Gastrocnemius medialis (tissue), 4 donors: ENCODE measurements around the gene HOXA9.

Experiments used
- CTCF ChIP-seq, 5 experiments: fragments of 450-650 bp in 3 of 5; fragments of 200-600 bp in 2 of 5; sonication (generic) in 2 of 5; IDR thresholded peaks in 4 of 5; conservative IDR thresholded peaks in 1 of 5; 1 replicate in 4 of 5; 2 replicates in 1 of 5; pipeline ENCODE4 v1.5.1; 2016 to 2019; ENCODE audit warnings: antibody characterized with exemption in 5 of 5, mild to moderate bottlenecking in 3 of 5, moderate library complexity in 3 of 5
- POLR2A ChIP-seq, 2 donors: fragments of 450-650 bp; IDR thresholded peaks; one replicate each; pipeline ENCODE4 v1.6.1; 2017; ENCODE audit warnings: antibody characterized with exemption in 2 of 2, mild to moderate bottlenecking in 2 of 2, moderate library complexity in 2 of 2

- TF ChIP-seq CTCF (IDR thresholded peaks at IDR 0.05 in 4 of 5, conservative IDR thresholded peaks at IDR 0.05 in 1 of 5) (no peak), POLR2A (IDR thresholded peaks at IDR 0.05) (no peak)
Measured at GRCh38 chr7:27128776-27129728, 36.3 kb downstream of the HOXA9 start.
